Loucy (cell line): ENCODE measurements around the gene ZNF773.

Experiments used
- CTCF ChIP-seq: fragments of 200-600 bp; sonication (generic); conservative IDR thresholded peaks from 2 replicates; pipeline ENCODE4 v1.5.1; 2014; ENCODE audit warnings: mild to moderate bottlenecking, antibody characterized with exemption, low read length
- EZH2phosphoT487 ChIP-seq: fragments of 200-600 bp; IDR thresholded peaks from 2 replicates; pipeline ENCODE4 v1.6.1; 2018; ENCODE audit warnings: antibody characterized with exemption, mild to moderate bottlenecking, moderate library complexity, borderline replicate concordance

- TF ChIP-seq CTCF = no peak
- no peak for TF ChIP-seq EZH2phosphoT487
Observed at GRCh38 chr19:57506163-57506562, 6.4 kb downstream of the ZNF773 start.
